LNCaP clone FGC (cell line): ENCODE measurements around the gene HYAL1.
A peak's percentile ranks its signal among the peaks of the same experiment; 100 is the strongest.

Experiments used
- DNase-seq: peaks from one replicate; pipeline ENCODE4 v3.0.0-alpha.2; 2011; ENCODE audit warnings: low read depth
- H3K4me3 ChIP-seq: 2 replicates; pipeline ENCODE4 v1.5.1; 2011; ENCODE audit warnings: mild to moderate bottlenecking, low read depth, low read length, control low read depth
- CTCF ChIP-seq: IDR thresholded peaks from 2 replicates; pipeline ENCODE4 v1.5.1; 2012; ENCODE audit warnings: mild to moderate bottlenecking; ENCODE audit not compliant: control insufficient read depth, insufficient read depth; ENCODE audit errors: extremely low read depth

The HYAL1 gene

GRCh38 chr3:50340147-50340447 lies 36.7 kb upstream of the HYAL1 start:
- H3K4me3 ChIP-seq: no peak overlapping the region
- TF ChIP-seq CTCF: no peak
- no peak for DNase-seq

GRCh38 chr3:50339485-50340146 lies 36.2 kb upstream of the HYAL1 start:
- no peak overlapping the region for H3K4me3 ChIP-seq
- DNase-seq: no peak
- TF ChIP-seq CTCF: no peak

- DNase-seq: no peak
- TF ChIP-seq CTCF: no peak
- H3K4me3 ChIP-seq: no peak overlapping the region
Measured at GRCh38 chr3:50338965-50339364, 35.6 kb upstream of the HYAL1 start.

GRCh38 chr3:50337175-50337861 lies 33.9 kb upstream of the HYAL1 start:
- H3K4me3 ChIP-seq: peak overlapping the region; percentile 89
- peak; percentile 99 for DNase-seq
- no peak for TF ChIP-seq CTCF

GRCh38 chr3:50336452-50337174 lies 33.2 kb upstream of the HYAL1 start:
- DNase-seq: no peak
- no peak for TF ChIP-seq CTCF
- H3K4me3 ChIP-seq: peak overlapping the region; percentile 89

- H3K4me3 ChIP-seq: peak overlapping the region; percentile 89
Measured at GRCh38 chr3:50334339-50335075, 31.1 kb upstream of the HYAL1 start.

More at GRCh38 chr3:50334339-50335075, 31.1 kb upstream of the HYAL1 start:
- peak; percentile 89 for DNase-seq
- no peak for TF ChIP-seq CTCF
